Lower leg skin (tissue), 3 donors: ENCODE data around the gene SYNGAP1.

Experiments used
- POLR2A ChIP-seq, 2 donors: fragments of 450-650 bp; IDR thresholded peaks; one replicate each; pipeline ENCODE4 v1.6.1; 2016 to 2017; ENCODE audit warnings: antibody characterized with exemption in 2 of 2, mild to moderate bottlenecking in 1 of 2, moderate library complexity in 1 of 2
- TF ChIP-seq, protein P1 (sequence below), 3 donors: fragments of 450-650 bp; IDR thresholded peaks; one replicate each; pipeline ENCODE4 v1.5.1; 2016; ENCODE audit warnings: antibody characterized with exemption in 3 of 3, mild to moderate bottlenecking in 3 of 3, moderate library complexity in 2 of 3

DNA sequence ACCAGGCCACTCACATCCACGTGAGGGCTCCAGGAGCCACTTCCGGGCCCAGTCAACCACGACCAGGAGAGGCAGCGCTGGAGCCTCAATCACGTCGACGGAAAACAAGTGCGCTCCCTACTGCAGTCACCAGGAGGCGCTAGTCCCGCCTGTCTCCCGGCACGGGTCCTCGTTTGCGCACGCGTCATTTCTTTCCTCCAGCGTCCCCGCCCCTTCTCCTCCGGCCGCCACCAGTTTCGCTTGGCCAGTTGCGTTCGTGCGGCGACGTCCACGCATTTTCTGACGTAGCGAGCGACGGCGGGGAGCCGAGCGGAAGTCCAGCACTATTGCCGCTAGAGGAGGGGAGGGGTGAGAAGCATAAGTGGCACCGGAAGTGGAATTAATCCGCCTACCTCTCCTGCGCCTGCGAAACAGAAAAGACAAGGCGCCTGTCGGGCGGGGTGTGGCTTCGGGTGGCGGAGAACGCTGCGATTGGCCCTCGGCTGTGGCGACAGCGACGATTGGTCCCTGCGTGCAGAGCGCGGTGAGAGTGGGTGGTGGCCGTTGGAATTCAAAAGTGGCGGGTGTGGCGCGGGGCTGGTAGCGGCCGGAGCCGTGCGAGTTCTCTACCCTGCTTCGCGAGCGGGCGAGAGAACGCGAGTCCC is 28.5 kb upstream of the SYNGAP1 start, which contains the start of gene KIFC1:
- TF ChIP-seq POLR2A (IDR thresholded peaks at IDR 0.05), result no peak
- TF ChIP-seq, protein P1, sequence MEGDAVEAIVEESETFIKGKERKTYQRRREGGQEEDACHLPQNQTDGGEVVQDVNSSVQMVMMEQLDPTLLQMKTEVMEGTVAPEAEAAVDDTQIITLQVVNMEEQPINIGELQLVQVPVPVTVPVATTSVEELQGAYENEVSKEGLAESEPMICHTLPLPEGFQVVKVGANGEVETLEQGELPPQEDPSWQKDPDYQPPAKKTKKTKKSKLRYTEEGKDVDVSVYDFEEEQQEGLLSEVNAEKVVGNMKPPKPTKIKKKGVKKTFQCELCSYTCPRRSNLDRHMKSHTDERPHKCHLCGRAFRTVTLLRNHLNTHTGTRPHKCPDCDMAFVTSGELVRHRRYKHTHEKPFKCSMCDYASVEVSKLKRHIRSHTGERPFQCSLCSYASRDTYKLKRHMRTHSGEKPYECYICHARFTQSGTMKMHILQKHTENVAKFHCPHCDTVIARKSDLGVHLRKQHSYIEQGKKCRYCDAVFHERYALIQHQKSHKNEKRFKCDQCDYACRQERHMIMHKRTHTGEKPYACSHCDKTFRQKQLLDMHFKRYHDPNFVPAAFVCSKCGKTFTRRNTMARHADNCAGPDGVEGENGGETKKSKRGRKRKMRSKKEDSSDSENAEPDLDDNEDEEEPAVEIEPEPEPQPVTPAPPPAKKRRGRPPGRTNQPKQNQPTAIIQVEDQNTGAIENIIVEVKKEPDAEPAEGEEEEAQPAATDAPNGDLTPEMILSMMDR (IDR thresholded peaks at IDR 0.05), result peak in 2 of 3 donors; percentile 78 to 99
